Right lobe of liver (tissue), 4 donors: ENCODE results near the gene ICA1L.
"Not testable (repeated sequence)": the region's sequence is repeated elsewhere in the genome, so short reads cannot be mapped to it uniquely, and the experiment has no call there.

Experiments used
- CTCF ChIP-seq, 4 donors: fragments of 200-600 bp in 3 of 4; fragments of 450-650 bp in 1 of 4; IDR thresholded peaks; one replicate each; pipeline versions ENCODE4 v1.5.1 to v1.8.0; 2016 to 2022; ENCODE audit warnings: antibody characterized with exemption in 4 of 4, mild to moderate bottlenecking in 2 of 4
- POLR2A ChIP-seq: fragments of 450-650 bp; IDR thresholded peaks from one replicate; pipeline ENCODE4 v1.6.1; 2017; ENCODE audit warnings: antibody characterized with exemption, mild to moderate bottlenecking
- donor health status: DM: no; HTN: no; CAD: no.
- donor health status: DM: no; HTN: no; CAD: no.
- donor health status: DM: no; HTN: yes; CAD: no.

- not testable (repeated sequence) for TF ChIP-seq POLR2A; CTCF (IDR thresholded peaks at IDR 0.05)
These were observed 65.7 kb downstream of the ICA1L start for GRCh38 chr2:202805911-202806310.
